T47D (cell line): Measurements from ENCODE around the gene LRP5.

Experiments
- DNase-seq, 2 experiments: peaks; one replicate each; pipeline versions ENCODE4 v3.0.0 to v3.0.0-alpha.2; 2011 to 2012; ENCODE audit warnings: low read depth in 1 of 2, low spot score in 1 of 2
- JUND ChIP-seq: IDR thresholded peaks from 2 replicates; pipeline ENCODE4 v1.6.1; 2012; ENCODE audit warnings: low read depth
- in situ Hi-C: cut with HindIII; loops from 2 replicates; pipeline ENCODE4 v1.10.0; 2016; ENCODE audit warnings: low sequenced_read_pairs, low pct_unique_long_range_greater_than_20kb

LRP5 gene

GRCh38 chr11:68498321-68498720, 185.9 kb downstream of the LRP5 start:
- DNase-seq, result no peak
- in situ Hi-C loops, result no loop called here
- no peak for TF ChIP-seq JUND
